A549 (cell line): Measurements from ENCODE around the gene JOSD2. TPM values are rescaled to one million over a fixed set of nuclear protein-coding genes. Genes with fewer than 3 reads are reported as not detected.
A peak's percentile ranks its signal among the peaks of the same experiment; 100 is the strongest.

Source experiments
- ATAC-seq, 2 experiments: fragments of 200-7000 bp in 1 of 2; fragments of >200 bp in 1 of 2; cut with Nextera tagmentation in 1 of 2; cut with Tn5 transposase in 1 of 2; 3 replicates each; pipeline versions ENCODE4 v1.8.0 to v1.9.1; 2018 to 2020; ENCODE audit warnings: mild to moderate bottlenecking in 1 of 2, moderate library complexity in 1 of 2
- CTCF ChIA-PET: fragments of 300-600 bp; sonication (Branson Sonifier 250); formaldehyde crosslinking; extraction: SDS; loops from one replicate; lab custom pipeline; 2021; ENCODE audit warnings: antibody characterized with exemption, inconsistent platforms; lab: Yijun Ruan, JAX
- POLR2A ChIA-PET: fragments of 350-600 bp; formaldehyde crosslinking; extraction: SDS; loops from one replicate; lab custom pipeline; 2021; ENCODE audit warnings: antibody characterized with exemption, inconsistent platforms; lab: Yijun Ruan, JAX
- DNase-seq, 2 experiments: peaks; one replicate each; pipeline versions ENCODE4 v3.0.0 to v3.0.0-alpha.2; 2011 to 2016; ENCODE audit warnings: low read depth in 1 of 2, low spot score in 1 of 2
- FAIRE-seq: peaks from 2 replicates; lab custom pipeline; 2011; peaks lifted over from hg19 to GRCh38; lab: Jason Lieb, UNC
- H3K27ac ChIP-seq, 2 experiments: fragments of >200 bp; sonication (Bioruptor Twin); formaldehyde crosslinking; 3 replicates each; pipeline ENCODE4 v1.5.1; 2016 to 2017
- H3K4me1 ChIP-seq: fragments of >200 bp; sonication (Bioruptor Twin); formaldehyde crosslinking; 3 replicates; pipeline ENCODE4 v1.6.1; 2016
- H3K4me2 ChIP-seq: fragments of >200 bp; sonication (Bioruptor Twin); formaldehyde crosslinking; 3 replicates; pipeline ENCODE4 v1.6.1; 2016
- H3K4me3 ChIP-seq: fragments of >200 bp; sonication (Bioruptor Twin); formaldehyde crosslinking; 3 replicates; pipeline ENCODE4 v1.5.1; 2016
- H3K9me3 ChIP-seq: fragments of >200 bp; sonication (Bioruptor Twin); formaldehyde crosslinking; 3 replicates; pipeline ENCODE4 v1.6.1; 2016
- CEBPB ChIP-seq, 2 experiments: fragments of >200 bp in 1 of 2; sonication (Bioruptor Twin) in 1 of 2; formaldehyde crosslinking in 1 of 2; IDR thresholded peaks; 2 replicates each; pipeline ENCODE4 v1.6.1; 2012 to 2016
- CHD4 ChIP-seq: fragments of 200-600 bp; sonication (generic); IDR thresholded peaks from 2 replicates; pipeline ENCODE4 v1.6.1; 2016; ENCODE audit warnings: antibody characterized with exemption, mild to moderate bottlenecking, borderline replicate concordance
- EHMT2 ChIP-seq: fragments of 200-600 bp; sonication (generic); IDR thresholded peaks from 2 replicates; pipeline ENCODE4 v1.6.1; 2016; ENCODE audit warnings: antibody characterized with exemption, low read depth, mild to moderate bottlenecking, moderate library complexity
- FOXS1 ChIP-seq: fragments of 250-450 bp; sonication (Bioruptor Pico); IDR thresholded peaks from 2 replicates; pipeline ENCODE4 v1.5.0; 2020; ENCODE audit warnings: mild to moderate bottlenecking, moderate library complexity
- HDAC2 ChIP-seq: fragments of 200-600 bp; sonication (generic); IDR thresholded peaks from 2 replicates; pipeline ENCODE4 v1.6.1; 2016
- HEYL ChIP-seq: fragments of 250-450 bp; sonication (Bioruptor Pico); IDR thresholded peaks from 2 replicates; pipeline ENCODE4 v1.8.0; 2021; ENCODE audit warnings: mild to moderate bottlenecking, moderate library complexity
- HOXB5 ChIP-seq: fragments of 250-450 bp; sonication (Bioruptor Pico); IDR thresholded peaks from 2 replicates; pipeline ENCODE4 v1.5.0; 2020; ENCODE audit warnings: mild to moderate bottlenecking, moderate library complexity
- KDM1A ChIP-seq: fragments of 200-600 bp; sonication (generic); IDR thresholded peaks from 2 replicates; pipeline ENCODE4 v1.6.1; 2016; ENCODE audit warnings: low read depth, mild to moderate bottlenecking
- MAZ ChIP-seq: fragments of 150-350 bp; IDR thresholded peaks from 2 replicates; pipeline ENCODE4 v1.6.1; 2014; ENCODE audit warnings: antibody characterized with exemption, low read depth, low read length, borderline replicate concordance
- NFE2L2 ChIP-seq: fragments of 150-350 bp; conservative IDR thresholded peaks from 2 replicates; pipeline ENCODE4 v1.6.1; 2014; ENCODE audit warnings: low read length
- NR3C1 ChIP-seq: fragments of >200 bp; sonication (Bioruptor Twin); formaldehyde crosslinking; IDR thresholded peaks from 3 replicates; pipeline ENCODE4 v1.6.1; 2017
- RAD21 ChIP-seq, 2 experiments: fragments of >200 bp in 1 of 2; sonication (Bioruptor Twin) in 1 of 2; formaldehyde crosslinking in 1 of 2; IDR thresholded peaks in 1 of 2; conservative IDR thresholded peaks in 1 of 2; 2 replicates in 1 of 2; 3 replicates in 1 of 2; pipeline ENCODE4 v1.6.1; 2012 to 2018; ENCODE audit warnings: inconsistent platforms in 1 of 2
- RFX5 ChIP-seq: fragments of 450-650 bp; IDR thresholded peaks from 2 replicates; pipeline ENCODE4 v1.7.1; 2014; ENCODE audit warnings: antibody characterized with exemption, mild to moderate bottlenecking, moderate library complexity
- USF2 ChIP-seq: fragments of 450-650 bp; IDR thresholded peaks from 2 replicates; pipeline ENCODE4 v1.6.1; 2014; ENCODE audit warnings: antibody characterized with exemption
- ZFP36 ChIP-seq: fragments of 450-650 bp; IDR thresholded peaks from 2 replicates; pipeline ENCODE4 v1.6.1; 2014; ENCODE audit warnings: borderline replicate concordance; ENCODE audit not compliant: partially characterized antibody
- WGBS: methylation state at CpG from one replicate; pipeline ENCODE4 v1.1.6; 2017; ENCODE audit errors: missing lambda C conversion rate; 5-methylcytosine and 5-hydroxymethylcytosine counted together
- polyA plus RNA-seq, 4 experiments: library from polyadenylated mRNA; depleted of rRNA in 3 of 4; stranded (reverse); fragments of >200 nt; fragmentation: RNase III in 1 of 4; extraction: RNeasy Plus Mini Kit Qiagen cat#74134 plus additional on column Dnase treatment in 1 of 4; gene quantifications; 2 replicates in 3 of 4; 3 replicates in 1 of 4; pipeline ENCODE4 v1.2.3, GENCODE V29; 2011 to 2017
- TF ChIP-seq, protein P1 (sequence below): fragments of 150-350 bp; IDR thresholded peaks from 2 replicates; pipeline ENCODE4 v1.6.1; 2014; ENCODE audit warnings: low read depth, mild to moderate bottlenecking, low read length

The JOSD2 gene
- polyA plus RNA-seq, 2 of the 4 experiments (the other 2 are of a cell fraction) = 24.2 to 61.7 TPM

DNA sequence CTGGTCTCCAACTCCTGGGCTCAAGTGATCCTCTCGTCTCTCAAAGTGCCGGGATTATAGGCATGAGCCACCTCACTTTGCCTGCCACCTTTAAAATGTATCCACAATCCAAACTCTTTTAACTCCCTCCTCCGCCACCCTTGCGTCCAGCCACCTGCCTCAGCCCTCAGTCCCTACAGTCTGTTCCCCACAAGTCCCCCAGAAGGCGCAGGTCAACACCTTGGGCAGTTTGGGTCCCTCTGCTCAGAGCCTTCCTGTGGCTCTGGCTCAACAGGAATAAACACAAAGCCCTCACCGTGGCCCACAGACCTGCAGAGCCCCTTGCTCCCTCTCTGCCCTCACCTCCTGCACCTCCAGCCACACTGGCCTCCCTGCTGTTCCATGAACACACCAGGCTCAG lies 42.2 kb downstream of the JOSD2 start (continued):
- TF ChIP-seq EHMT2 = no peak
- TF ChIP-seq HEYL (CRISPR knock-in tag) = no peak
- TF ChIP-seq USF2 = no peak
- no peak for TF ChIP-seq FOXS1 (CRISPR knock-in tag)

DNA sequence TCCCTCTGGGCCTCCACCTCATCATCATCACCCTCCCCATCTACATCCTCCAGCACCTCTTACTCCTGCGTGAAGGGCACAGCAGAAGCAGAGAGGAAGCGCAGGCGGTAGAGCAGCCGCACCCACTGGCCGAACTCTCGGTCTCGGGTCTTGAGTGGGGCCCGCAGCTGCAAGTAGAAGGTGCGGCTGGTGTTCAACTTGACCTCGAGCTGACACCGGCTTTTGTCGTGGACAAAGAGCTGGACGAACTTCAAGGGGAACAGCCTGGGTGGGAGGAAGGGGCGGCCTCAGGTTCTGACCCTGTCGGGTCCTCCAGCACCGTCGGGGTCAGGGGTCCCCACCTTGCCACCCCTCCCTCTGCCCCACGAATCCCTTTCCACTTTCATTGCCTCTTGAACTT lies 43.4 kb downstream of the JOSD2 start:
- Histone ChIP-seq H3K4me1 (no peaks in the 10 kb centered on the region), H3K27ac (no peak overlapping the region), H3K4me2 (no peak overlapping the region), H3K4me3 (no peak overlapping the region), H3K9me3 (no peaks in the 10 kb centered on the region)
- FAIRE-seq (no peak), DNase-seq (no peak), ATAC-seq (no peak)
- no peak for TF ChIP-seq RAD21 (conservative IDR thresholded peaks at IDR 0.05 in 1 of 2, IDR thresholded peaks at IDR 0.05 in 1 of 2)
- TF ChIP-seq, protein P1, sequence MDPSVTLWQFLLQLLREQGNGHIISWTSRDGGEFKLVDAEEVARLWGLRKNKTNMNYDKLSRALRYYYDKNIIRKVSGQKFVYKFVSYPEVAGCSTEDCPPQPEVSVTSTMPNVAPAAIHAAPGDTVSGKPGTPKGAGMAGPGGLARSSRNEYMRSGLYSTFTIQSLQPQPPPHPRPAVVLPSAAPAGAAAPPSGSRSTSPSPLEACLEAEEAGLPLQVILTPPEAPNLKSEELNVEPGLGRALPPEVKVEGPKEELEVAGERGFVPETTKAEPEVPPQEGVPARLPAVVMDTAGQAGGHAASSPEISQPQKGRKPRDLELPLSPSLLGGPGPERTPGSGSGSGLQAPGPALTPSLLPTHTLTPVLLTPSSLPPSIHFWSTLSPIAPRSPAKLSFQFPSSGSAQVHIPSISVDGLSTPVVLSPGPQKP = no peak
- TF ChIP-seq NFE2L2 = no peak
- TF ChIP-seq HOXB5 (CRISPR knock-in tag) = no peak
- TF ChIP-seq MAZ = no peak
- POLR2A ChIA-PET = no interaction called here
- CTCF ChIA-PET = interaction anchor here (0.8 to 3.1 kb wide), 3 partner anchors 11 to 110 kb away, joined by 5 to 23 read pairs (median 7); no protein-coding TSS in a partner anchor
- WGBS = 77% methylated on average over 18 of the region's 18 CpGs

DNA sequence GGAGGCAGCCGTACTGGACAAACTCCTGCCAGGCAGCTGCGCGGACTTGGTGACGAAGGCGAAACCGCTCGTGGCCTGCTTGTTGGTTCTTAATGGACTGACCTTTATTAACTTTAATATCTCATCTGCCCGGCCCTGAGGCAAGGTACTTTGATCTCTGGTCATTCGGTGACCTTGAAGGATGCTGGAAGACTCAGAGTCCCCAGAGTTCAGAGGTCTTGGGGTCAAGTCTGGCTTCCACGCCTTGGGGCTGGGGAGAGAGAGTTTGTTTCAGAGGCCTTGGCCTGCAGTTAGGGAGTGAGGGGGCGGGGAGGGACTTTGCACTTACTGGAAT lies 44.3 kb downstream of the JOSD2 start:
- no peak overlapping the region for H3K4me2 ChIP-seq
- WGBS = 85% methylated on average over 11 of the region's 11 CpGs
- no peak overlapping the region for H3K4me3 ChIP-seq
- POLR2A ChIA-PET = no interaction called here
- no peak for DNase-seq
- H3K9me3 ChIP-seq = no peaks in the 10 kb centered on the region
- CTCF ChIA-PET = interaction anchor here (0.6 to 7.5 kb wide), 9 partner anchors 8 to 1100 kb away, joined by 3 to 175 read pairs (median 5); partner anchors contain the start of gene NAPSA
- H3K27ac ChIP-seq = no peak overlapping the region
- ATAC-seq = no peak
- no peaks in the 10 kb centered on the region for H3K4me1 ChIP-seq
- FAIRE-seq = no peak
- TF ChIP-seq ZFP36 (no peak), KDM1A (no peak), NFE2L2 (no peak), NR3C1 (no peak), CHD4 (no peak), HDAC2 (no peak), RFX5 (no peak), CEBPB (IDR thresholded peaks at IDR 0.05) (no peak)

DNA sequence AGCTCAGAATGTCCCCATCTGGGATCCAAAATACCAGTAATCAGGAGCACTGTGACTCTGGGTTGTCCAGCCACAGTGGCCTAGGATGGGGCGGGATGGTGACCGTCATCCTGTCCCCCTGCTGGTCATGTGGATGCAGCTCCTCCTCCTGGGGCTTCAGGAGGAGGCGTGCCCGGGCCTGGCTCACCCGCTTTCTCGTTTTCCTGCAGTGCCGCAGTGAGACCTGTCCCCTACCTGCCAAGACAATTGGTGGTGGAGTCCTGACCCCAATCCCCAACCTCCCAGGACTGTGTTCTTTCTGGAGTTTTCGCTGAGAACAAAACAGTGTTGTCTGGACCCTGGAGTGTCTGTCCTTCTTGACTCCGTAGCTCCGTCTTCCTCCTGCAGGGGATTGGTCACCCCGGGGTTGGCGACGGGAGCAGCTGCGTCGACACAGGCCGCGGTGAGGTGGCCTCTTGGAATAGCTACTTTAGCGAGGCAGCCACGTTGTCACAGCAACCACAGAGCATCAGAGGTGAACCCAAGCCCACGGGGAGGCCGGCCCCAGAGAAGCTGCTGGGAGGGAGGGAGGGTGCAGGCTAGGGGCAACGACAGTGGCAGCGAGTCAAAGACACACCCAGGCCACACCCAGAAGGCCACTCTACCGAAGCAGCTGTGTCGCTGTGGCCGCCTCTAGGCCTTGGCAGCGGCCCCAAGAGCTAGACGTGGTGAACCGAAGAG lies 44.8 kb downstream of the JOSD2 start:
- TF ChIP-seq RAD21 (conservative IDR thresholded peaks at IDR 0.05 in 1 of 2, IDR thresholded peaks at IDR 0.05 in 1 of 2) = no peak
- TF ChIP-seq NR3C1 = no peak
- ChIA-PET CTCF (interaction anchor here (0.6 to 7.5 kb wide), 15 partner anchors 8 to 318 kb away, joined by 3 to 175 read pairs (median 4); partner anchors contain the start of gene NAPSA), POLR2A (interaction anchor here (0.5 to 2.2 kb wide), 2 partner anchors 30 to 97 kb away, joined by 5 to 6 read pairs; no protein-coding TSS in a partner anchor)
- no peaks in the 10 kb centered on the region for H3K4me1 ChIP-seq
- H3K27ac ChIP-seq = 0 out of 6 replicates have a peak overlapping the region, but pooled peaks of 1 of the 2 experiments have one; percentile 4
- ATAC-seq (peak; percentile 41 to 74; a peak in 4 of 6 replicates), DNase-seq (peak; percentile 49 to 64), FAIRE-seq (no peak)
- no peak overlapping the region for H3K4me3 ChIP-seq
- WGBS = 64% methylated on average over 18 of the region's 29 CpGs
- H3K9me3 ChIP-seq = no peaks in the 10 kb centered on the region
- H3K4me2 ChIP-seq = no peak overlapping the region
